HUES6 (cell line): Measurements from ENCODE around the gene RSPO3.

Source experiments
- H3K27ac ChIP-seq: 2 replicates; pipeline ENCODE4 v1.7.0; 2013; ENCODE audit warnings: low read depth, mild to moderate bottlenecking, low read length, inconsistent platforms
- H3K27me3 ChIP-seq: 2 replicates; pipeline ENCODE4 v1.6.1; 2013; ENCODE audit warnings: low read length; ENCODE audit not compliant: control insufficient read depth, insufficient read depth
- H3K36me3 ChIP-seq: 2 replicates; pipeline ENCODE4 v1.6.1; 2013; ENCODE audit warnings: low read length; ENCODE audit not compliant: control insufficient read depth, insufficient read depth
- H3K4me1 ChIP-seq: 2 replicates; pipeline ENCODE4 v1.6.1; 2013; ENCODE audit warnings: low read length; ENCODE audit not compliant: control insufficient read depth, insufficient read depth
- H3K4me3 ChIP-seq: 2 replicates; pipeline ENCODE4 v1.5.1; 2013; ENCODE audit warnings: low read depth, low read length
- H3K9ac ChIP-seq: one replicate; pipeline ENCODE4 v1.6.1; 2013; ENCODE audit warnings: mild to moderate bottlenecking, low read length
- H3K9me3 ChIP-seq: 2 replicates; pipeline ENCODE4 v1.6.1; 2013; ENCODE audit warnings: low read depth, low read length; ENCODE audit not compliant: control insufficient read depth, insufficient read depth

Gene RSPO3

GRCh38 chr6:127186889-127187288 lies 68.4 kb downstream of the RSPO3 start:
- Histone ChIP-seq H3K4me1 (no peaks in the 10 kb centered on the region), H3K9me3 (no peaks in the 10 kb centered on the region), H3K9ac (no peak overlapping the region), H3K27me3 (no peaks in the 10 kb centered on the region), H3K4me3 (no peak overlapping the region), H3K36me3 (no peaks in the 10 kb centered on the region), H3K27ac (no peak overlapping the region)

GRCh38 chr6:127188744-127189143 lies 70.3 kb downstream of the RSPO3 start:
- no peaks in the 10 kb centered on the region for H3K9me3 ChIP-seq
- H3K36me3 ChIP-seq = no peaks in the 10 kb centered on the region
- H3K9ac ChIP-seq = no peak overlapping the region
- no peak overlapping the region for H3K4me3 ChIP-seq
- H3K4me1 ChIP-seq = no peaks in the 10 kb centered on the region
- H3K27me3 ChIP-seq = no peaks in the 10 kb centered on the region
- no peak overlapping the region for H3K27ac ChIP-seq

GRCh38 chr6:127190552-127190951 lies 72.1 kb downstream of the RSPO3 start:
- Histone ChIP-seq H3K27ac (no peak overlapping the region), H3K36me3 (no peaks in the 10 kb centered on the region), H3K9ac (no peak overlapping the region), H3K9me3 (no peaks in the 10 kb centered on the region), H3K4me1 (no peaks in the 10 kb centered on the region), H3K27me3 (no peaks in the 10 kb centered on the region), H3K4me3 (no peak overlapping the region)

GRCh38 chr6:127191716-127192115 lies 73.2 kb downstream of the RSPO3 start:
- Histone ChIP-seq H3K9me3 (no peaks in the 10 kb centered on the region), H3K27ac (no peak overlapping the region)

GRCh38 chr6:127192911-127193541 lies 74.6 kb downstream of the RSPO3 start:
- Histone ChIP-seq H3K27me3 (no peaks in the 10 kb centered on the region), H3K27ac (no peak overlapping the region), H3K9me3 (no peaks in the 10 kb centered on the region), H3K9ac (no peak overlapping the region), H3K4me1 (no peaks in the 10 kb centered on the region), H3K4me3 (no peak overlapping the region), H3K36me3 (peaks cover 2% of the 10 kb centered on the region; the same call in 1 of the 2 replicates)

More at GRCh38 chr6:127191716-127192115, 73.2 kb downstream of the RSPO3 start:
- no peaks in the 10 kb centered on the region for H3K36me3 ChIP-seq
- H3K4me1 ChIP-seq = no peaks in the 10 kb centered on the region
- no peaks in the 10 kb centered on the region for H3K27me3 ChIP-seq
- no peak overlapping the region for H3K9ac ChIP-seq
- H3K4me3 ChIP-seq = no peak overlapping the region

- H3K27ac ChIP-seq = no peak overlapping the region
- H3K36me3 ChIP-seq = peaks cover 2% of the 10 kb centered on the region; the same call in 1 of the 2 replicates
- no peaks in the 10 kb centered on the region for H3K27me3 ChIP-seq
- no peak overlapping the region for H3K4me3 ChIP-seq
- no peak overlapping the region for H3K9ac ChIP-seq
- H3K4me1 ChIP-seq = no peaks in the 10 kb centered on the region
- no peaks in the 10 kb centered on the region for H3K9me3 ChIP-seq
Observed at GRCh38 chr6:127195833-127196232, 77.4 kb downstream of the RSPO3 start.

GRCh38 chr6:127198549-127198948 lies 80.1 kb downstream of the RSPO3 start:
- Histone ChIP-seq H3K4me1 (no peaks in the 10 kb centered on the region), H3K9ac (no peak overlapping the region), H3K4me3 (no peak overlapping the region), H3K36me3 (peaks cover 2% of the 10 kb centered on the region; the same call in 1 of the 2 replicates), H3K27me3 (no peaks in the 10 kb centered on the region), H3K27ac (no peak overlapping the region), H3K9me3 (no peaks in the 10 kb centered on the region)

- Histone ChIP-seq H3K36me3 (peaks cover 2% of the 10 kb centered on the region; the same call in 1 of the 2 replicates), H3K9ac (no peak overlapping the region), H3K4me1 (no peaks in the 10 kb centered on the region), H3K4me3 (no peak overlapping the region), H3K9me3 (no peaks in the 10 kb centered on the region), H3K27ac (no peak overlapping the region), H3K27me3 (no peaks in the 10 kb centered on the region)
Observed at GRCh38 chr6:127199470-127199869, 81.0 kb downstream of the RSPO3 start.

GRCh38 chr6:127200114-127200513 lies 81.6 kb downstream of the RSPO3 start:
- Histone ChIP-seq H3K4me3 (no peak overlapping the region), H3K4me1 (no peaks in the 10 kb centered on the region), H3K9ac (no peak overlapping the region), H3K9me3 (no peaks in the 10 kb centered on the region), H3K27ac (no peak overlapping the region), H3K27me3 (no peaks in the 10 kb centered on the region), H3K36me3 (peaks cover 2% of the 10 kb centered on the region; the same call in 1 of the 2 replicates)

GRCh38 chr6:127201321-127201720 lies 82.8 kb downstream of the RSPO3 start:
- no peaks in the 10 kb centered on the region for H3K27me3 ChIP-seq
- no peaks in the 10 kb centered on the region for H3K4me1 ChIP-seq
- H3K27ac ChIP-seq = no peak overlapping the region
- H3K9me3 ChIP-seq = no peaks in the 10 kb centered on the region
- peaks cover 2% of the 10 kb centered on the region; the same call in 1 of the 2 replicates for H3K36me3 ChIP-seq
- no peak overlapping the region for H3K9ac ChIP-seq
- H3K4me3 ChIP-seq = no peak overlapping the region

GRCh38 chr6:127202676-127203075 lies 84.2 kb downstream of the RSPO3 start:
- no peaks in the 10 kb centered on the region for H3K9me3 ChIP-seq
- H3K4me3 ChIP-seq = no peak overlapping the region
- no peak overlapping the region for H3K27ac ChIP-seq
- no peaks in the 10 kb centered on the region; the same call in 1 of the 2 replicates for H3K4me1 ChIP-seq
- no peaks in the 10 kb centered on the region for H3K27me3 ChIP-seq
- H3K9ac ChIP-seq = no peak overlapping the region
- no peaks in the 10 kb centered on the region for H3K36me3 ChIP-seq
